Measurements from ENCODE around the gene UTP25.
"Not testable (repeated sequence)": the region's sequence is repeated elsewhere in the genome, so short reads cannot be mapped to it uniquely, and the experiment has no call there.

UTP25 gene

GRCh38 chr1:209873067-209873799 lies 45.5 kb downstream of the UTP25 start:
- no peak for DNase-seq (ENCODE audit: low spot score)

GRCh38 chr1:209875515-209875914 lies 47.7 kb downstream of the UTP25 start:
- DNase-seq (ENCODE audit: low spot score) = no peak

- DNase-seq (ENCODE audit: low spot score) = no peak
These were observed 48.5 kb downstream of the UTP25 start for GRCh38 chr1:209876078-209876800.

- DNase-seq (ENCODE audit: low spot score) = no peak
These were observed 49.5 kb downstream of the UTP25 start for GRCh38 chr1:209877087-209877764.

GRCh38 chr1:209878964-209879363 lies 51.2 kb downstream of the UTP25 start:
- DNase-seq (ENCODE audit: low spot score) = no peak

GRCh38 chr1:209879539-209879938 lies 51.8 kb downstream of the UTP25 start:
- DNase-seq (ENCODE audit: low spot score) = no peak

GRCh38 chr1:209880031-209880430 lies 52.3 kb downstream of the UTP25 start:
- DNase-seq (ENCODE audit: low spot score) = no peak

- no peak for DNase-seq (ENCODE audit: low spot score)
These were observed 53.8 kb downstream of the UTP25 start for GRCh38 chr1:209881619-209882018.

GRCh38 chr1:209882286-209882685 lies 54.5 kb downstream of the UTP25 start:
- DNase-seq (ENCODE audit: low spot score) = no peak

- no peak for DNase-seq (ENCODE audit: low spot score)
These were observed 55.2 kb downstream of the UTP25 start for GRCh38 chr1:209882942-209883340.

GRCh38 chr1:209883341-209883971 lies 55.7 kb downstream of the UTP25 start:
- no peak for DNase-seq (ENCODE audit: low spot score)

GRCh38 chr1:209884249-209884648 lies 56.5 kb downstream of the UTP25 start:
- no peak for DNase-seq (ENCODE audit: low spot score)

- no peak for DNase-seq (ENCODE audit: low spot score)
These were observed 56.9 kb downstream of the UTP25 start for GRCh38 chr1:209884665-209885117.

- no peak for DNase-seq (ENCODE audit: low spot score)
These were observed 57.8 kb downstream of the UTP25 start for GRCh38 chr1:209885403-209886218.

GRCh38 chr1:209886219-209886536 lies 58.4 kb downstream of the UTP25 start:
- DNase-seq (ENCODE audit: low spot score) = no peak

GRCh38 chr1:209888291-209889076 lies 60.7 kb downstream of the UTP25 start:
- not testable (repeated sequence) for DNase-seq (ENCODE audit: low spot score)

- DNase-seq (ENCODE audit: low spot score) = no peak
These were observed 61.3 kb downstream of the UTP25 start for GRCh38 chr1:209889077-209889418.

GRCh38 chr1:209890641-209891330 lies 63.0 kb downstream of the UTP25 start:
- DNase-seq (ENCODE audit: low spot score) = no peak

GRCh38 chr1:209893751-209894150 lies 66.0 kb downstream of the UTP25 start:
- no peak for DNase-seq (ENCODE audit: low spot score)

- DNase-seq (ENCODE audit: low spot score) = no peak
These were observed 67.9 kb downstream of the UTP25 start for GRCh38 chr1:209895709-209896108.

All from ecto neural progenitor cell (in vitro differentiated cells).